CD4-positive, alpha-beta T cell (primary cell): ENCODE results near the gene DNAH1. TPM values are rescaled to one million over a fixed set of nuclear protein-coding genes. Genes with fewer than 3 reads are reported as not detected.

Source experiments
- ATAC-seq: fragments of 200-7000 bp; cut with Tn5 transposase; one replicate; pipeline ENCODE4 v1.10.0; 2022; ENCODE audit warnings: mild to moderate bottlenecking; ENCODE audit not compliant: poor library complexity
- CTCF ChIA-PET: fragments of 350-600 bp; sonication (Branson Sonifier 250); formaldehyde crosslinking; loops from one replicate; lab custom pipeline; 2021; ENCODE audit warnings: antibody characterized with exemption, inconsistent platforms; lab: Charles Lee
- POLR2A ChIA-PET: fragments of 350-600 bp; sonication (Branson Sonifier 250); formaldehyde crosslinking; loops from one replicate; lab custom pipeline; 2021; ENCODE audit warnings: antibody characterized with exemption, inconsistent platforms; lab: Charles Lee
- DNase-seq, 14 experiments: peaks; one replicate each; pipeline ENCODE4 v3.0.0-alpha.2; 2013 to 2020; ENCODE audit warnings: mixed read lengths in 2 of 14
- H3K27ac ChIP-seq, 2 donors: one replicate each; pipeline versions ENCODE4 v1.5.1 to v1.7.0; 2013; ENCODE audit warnings: low read length in 2 of 2, low read depth in 1 of 2, mild to moderate bottlenecking in 1 of 2
- H3K27me3 ChIP-seq, 2 experiments: 1 replicate in 1 of 2; 2 replicates in 1 of 2; pipeline versions ENCODE4 v1.6.1 to v1.7.0; 2013; ENCODE audit warnings: low read length in 2 of 2, control low read depth in 1 of 2, mild to moderate bottlenecking in 1 of 2, moderate library complexity in 1 of 2; ENCODE audit not compliant: insufficient read depth in 2 of 2, control insufficient read depth in 1 of 2
- H3K36me3 ChIP-seq: one replicate; pipeline ENCODE4 v1.6.1; 2013; ENCODE audit warnings: low read length, control low read depth; ENCODE audit not compliant: insufficient read depth
- H3K4me1 ChIP-seq: one replicate; pipeline ENCODE4 v1.6.1; 2013; ENCODE audit warnings: low read length, control low read depth; ENCODE audit not compliant: insufficient read depth
- H3K4me3 ChIP-seq: one replicate; pipeline ENCODE4 v1.5.1; 2013; ENCODE audit warnings: mild to moderate bottlenecking, low read length, moderate library complexity
- H3K9me3 ChIP-seq, 2 experiments: 1 replicate in 1 of 2; 2 replicates in 1 of 2; pipeline versions ENCODE4 v1.6.1 to v1.7.0; 2013; ENCODE audit warnings: low read length in 2 of 2, mild to moderate bottlenecking in 2 of 2, control low read depth in 1 of 2, moderate library complexity in 1 of 2; ENCODE audit not compliant: control insufficient read depth in 1 of 2, insufficient read depth in 1 of 2
- H3K27ac Mint-ChIP-seq: one replicate; pipeline ENCODE4 v1.8.0; 2020; ENCODE audit warnings: mixed read lengths
- H3K27me3 Mint-ChIP-seq: one replicate; pipeline ENCODE4 v1.8.0; 2021; ENCODE audit warnings: mixed read lengths
- H3K36me3 Mint-ChIP-seq: one replicate; pipeline ENCODE4 v1.8.0; 2021; ENCODE audit warnings: low read depth, mixed read lengths
- H3K4me1 Mint-ChIP-seq: one replicate; pipeline ENCODE4 v1.8.0; 2021; ENCODE audit warnings: low read depth, mixed read lengths
- H3K4me3 Mint-ChIP-seq: one replicate; pipeline ENCODE4 v1.8.0; 2020; ENCODE audit warnings: mild to moderate bottlenecking, mixed read lengths
- H3K9me3 Mint-ChIP-seq: one replicate; pipeline ENCODE4 v1.8.0; 2020; ENCODE audit warnings: mixed read lengths
- intact Hi-C, 2 experiments: fragments of 100-400 bp; cut with DNase I in 1 of 2; cut with micrococcal nuclease in 1 of 2; formaldehyde crosslinking; loops; one replicate each; pipeline versions ENCODE4 v1.15.1 to v1.9.0; 2023 to 2025; cut with DNase I, micrococcal nuclease
- total RNA-seq, 174 experiments: library from RNA in 2 of 174; stranded (reverse) in 2 of 174; gene quantifications; one replicate each; pipeline ENCODE4 v1.2.3 and lab custom pipeline; 2021 to 2026
- TF ChIP-seq, protein P1 (sequence below): fragments of 200-600 bp; IDR thresholded peaks from one replicate; pipeline ENCODE4 v1.8.0; 2022; ENCODE audit warnings: antibody characterized with exemption, mild to moderate bottlenecking

DNAH1 gene
- total RNA-seq, 2 experiments from 2014 or later, result 49.7 to 50.7 TPM

DNA sequence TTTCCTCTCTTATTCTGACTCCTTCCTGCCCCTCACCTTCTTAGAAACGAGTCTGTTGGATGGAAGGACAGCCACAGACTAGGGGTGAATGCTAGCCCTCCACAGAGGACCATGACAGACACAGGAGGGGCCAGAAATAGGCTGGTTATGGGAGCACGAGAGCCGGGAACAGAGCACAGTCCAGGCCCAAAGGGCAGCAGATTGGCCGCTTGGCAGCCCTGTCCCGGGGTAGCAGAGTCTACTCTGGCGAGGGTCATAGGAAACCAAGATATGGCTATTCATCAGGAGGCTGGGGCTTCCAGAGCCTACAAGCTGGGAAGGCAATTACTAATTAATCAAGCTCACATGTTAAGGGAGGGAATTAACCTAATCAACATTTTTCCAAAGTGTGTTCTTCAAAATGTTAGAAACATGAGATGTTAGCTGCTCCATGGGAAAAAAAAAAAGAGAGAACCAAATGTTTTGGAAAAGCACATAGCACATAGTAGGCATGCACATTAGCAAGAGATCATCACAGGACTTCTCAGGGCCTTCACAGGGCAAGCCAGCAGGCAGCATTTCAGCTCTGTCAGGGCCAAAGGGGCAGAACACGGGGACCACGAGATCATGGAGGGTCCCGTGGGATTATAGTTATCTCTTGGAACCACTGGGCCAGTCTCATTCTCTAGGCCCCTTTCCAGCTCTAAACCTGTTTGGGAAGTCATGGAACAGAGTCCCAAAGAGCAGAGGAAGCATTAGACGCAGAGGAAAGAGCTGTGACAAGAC is 115.5 kb downstream of the DNAH1 start:
- ATAC-seq (no peak), DNase-seq (no peak)
- Mint-ChIP-seq H3K4me3 (no peak overlapping the region), H3K27ac (no peak overlapping the region), H3K4me1 (no peaks in the 10 kb centered on the region), H3K36me3 (no peaks in the 10 kb centered on the region), H3K9me3 (no peaks in the 10 kb centered on the region), H3K27me3 (no peaks in the 10 kb centered on the region)
- no peaks in the 10 kb centered on the region for H3K9me3 ChIP-seq
- TF ChIP-seq, protein P1, sequence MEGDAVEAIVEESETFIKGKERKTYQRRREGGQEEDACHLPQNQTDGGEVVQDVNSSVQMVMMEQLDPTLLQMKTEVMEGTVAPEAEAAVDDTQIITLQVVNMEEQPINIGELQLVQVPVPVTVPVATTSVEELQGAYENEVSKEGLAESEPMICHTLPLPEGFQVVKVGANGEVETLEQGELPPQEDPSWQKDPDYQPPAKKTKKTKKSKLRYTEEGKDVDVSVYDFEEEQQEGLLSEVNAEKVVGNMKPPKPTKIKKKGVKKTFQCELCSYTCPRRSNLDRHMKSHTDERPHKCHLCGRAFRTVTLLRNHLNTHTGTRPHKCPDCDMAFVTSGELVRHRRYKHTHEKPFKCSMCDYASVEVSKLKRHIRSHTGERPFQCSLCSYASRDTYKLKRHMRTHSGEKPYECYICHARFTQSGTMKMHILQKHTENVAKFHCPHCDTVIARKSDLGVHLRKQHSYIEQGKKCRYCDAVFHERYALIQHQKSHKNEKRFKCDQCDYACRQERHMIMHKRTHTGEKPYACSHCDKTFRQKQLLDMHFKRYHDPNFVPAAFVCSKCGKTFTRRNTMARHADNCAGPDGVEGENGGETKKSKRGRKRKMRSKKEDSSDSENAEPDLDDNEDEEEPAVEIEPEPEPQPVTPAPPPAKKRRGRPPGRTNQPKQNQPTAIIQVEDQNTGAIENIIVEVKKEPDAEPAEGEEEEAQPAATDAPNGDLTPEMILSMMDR, result no peak
- ChIA-PET POLR2A (no interaction called here), CTCF (no interaction called here)
- intact Hi-C loops, result no loop called here
- H3K27me3 ChIP-seq, result no peaks in the 10 kb centered on the region
- H3K4me1 ChIP-seq, result peaks cover 8% of the 10 kb centered on the region
- H3K27ac ChIP-seq, result no peak overlapping the region
- H3K4me3 ChIP-seq, result no peak overlapping the region
- H3K36me3 ChIP-seq, result no peaks in the 10 kb centered on the region

DNA sequence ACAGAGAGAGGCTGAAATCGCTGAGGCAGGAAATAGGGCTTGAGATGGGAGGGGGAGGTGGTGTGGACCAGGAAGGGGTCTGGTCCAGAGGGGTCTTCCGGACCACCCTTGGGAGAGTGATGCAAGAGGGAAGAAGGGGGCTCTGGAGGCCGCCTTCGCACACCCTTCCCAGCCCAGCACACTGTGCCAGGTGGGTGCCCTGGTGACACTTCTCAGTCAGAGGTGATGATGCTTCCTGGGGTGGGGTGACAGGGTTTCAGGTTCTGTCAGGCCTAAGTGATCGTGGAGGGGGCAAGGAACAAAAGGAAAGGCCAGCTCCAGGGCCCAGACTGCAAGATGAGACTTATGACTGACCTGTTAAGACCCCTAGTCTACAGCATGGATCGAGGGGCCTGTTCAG is 116.1 kb downstream of the DNAH1 start:
- CTCF ChIA-PET, result no interaction called here
- Mint-ChIP-seq H3K4me1 (no peaks in the 10 kb centered on the region), H3K36me3 (no peaks in the 10 kb centered on the region), H3K9me3 (no peaks in the 10 kb centered on the region), H3K4me3 (no peak overlapping the region), H3K27me3 (no peaks in the 10 kb centered on the region), H3K27ac (no peak overlapping the region)
- no peaks in the 10 kb centered on the region for H3K9me3 ChIP-seq
- no peaks in the 10 kb centered on the region for H3K36me3 ChIP-seq
- POLR2A ChIA-PET, result interaction anchor here (1.4 kb wide), 1 partner anchor 20 kb away, joined by 8 read pairs; no protein-coding TSS in a partner anchor
- DNase-seq, result no peak
- H3K27me3 ChIP-seq, result no peaks in the 10 kb centered on the region
- no peak for ATAC-seq
- H3K4me3 ChIP-seq, result no peak overlapping the region
- H3K4me1 ChIP-seq, result peaks cover 8% of the 10 kb centered on the region
- intact Hi-C loops, result no loop called here
- no peak overlapping the region for H3K27ac ChIP-seq
- TF ChIP-seq, protein P1, result no peak

DNA sequence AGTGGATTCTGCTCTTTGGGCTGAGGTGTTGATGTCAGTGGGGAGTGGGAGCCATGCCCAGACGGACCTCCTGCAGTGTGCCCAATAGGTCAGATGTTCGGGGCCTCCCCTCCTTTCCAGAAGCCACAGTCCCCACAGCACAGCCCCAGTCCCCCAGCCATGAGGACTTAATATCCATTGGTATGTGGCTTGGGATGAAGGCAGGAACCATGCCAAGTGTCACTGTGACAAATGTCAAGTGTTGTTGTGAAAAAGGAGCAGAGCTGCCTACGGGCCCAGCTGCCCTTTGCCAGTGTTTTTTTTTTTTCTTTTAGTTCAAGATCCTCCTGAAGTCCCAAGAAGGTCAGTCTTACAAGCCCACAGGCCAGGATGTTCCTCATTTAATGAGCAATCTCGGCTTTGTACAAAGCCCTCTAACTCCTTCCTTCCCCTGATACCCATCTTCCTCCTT is 116.6 kb downstream of the DNAH1 start:
- Mint-ChIP-seq H3K36me3 (no peaks in the 10 kb centered on the region), H3K4me1 (no peaks in the 10 kb centered on the region), H3K4me3 (no peak overlapping the region), H3K27me3 (no peaks in the 10 kb centered on the region), H3K27ac (no peak overlapping the region), H3K9me3 (no peaks in the 10 kb centered on the region)
- TF ChIP-seq, protein P1, result no peak
- H3K27me3 ChIP-seq, result no peaks in the 10 kb centered on the region
- POLR2A ChIA-PET, result interaction anchor here (1.4 kb wide), 1 partner anchor 21 kb away, joined by 8 read pairs; no protein-coding TSS in a partner anchor
- H3K4me1 ChIP-seq, result peaks cover 8% of the 10 kb centered on the region
- CTCF ChIA-PET, result interaction anchor here (1.0 kb wide), 1 partner anchor 212 kb away, joined by 3 read pairs; no protein-coding TSS in a partner anchor
- H3K27ac ChIP-seq, result no peak overlapping the region
- H3K36me3 ChIP-seq, result no peaks in the 10 kb centered on the region
- no peak for DNase-seq
- H3K4me3 ChIP-seq, result no peak overlapping the region
- intact Hi-C loops, result no loop called here
- ATAC-seq, result no peak
- H3K9me3 ChIP-seq, result no peaks in the 10 kb centered on the region
